Breast epithelium (tissue), 3 donors: ENCODE results near the gene NSUN5. TPM values are rescaled to one million over a fixed set of nuclear protein-coding genes. Genes with fewer than 3 reads are reported as not detected.

Experiments
- total RNA-seq, 3 donors: library from RNA; depleted of rRNA; stranded (reverse); fragments of >200 nt; gene quantifications; one replicate each; pipeline ENCODE4 v1.1.0, GENCODE V29; 2016

Gene NSUN5
- total RNA-seq, 3 donors from 2014 or later: 23.3 to 28.1 (median 24.2) TPM

Other genes starting within 250 kb of the NSUN5 start
- gene SPDYE9, start 222.8 kb downstream of the NSUN5 start, total RNA-seq: not detected
- gene TRIM50, start 19.3 kb upstream of the NSUN5 start, total RNA-seq: 1 to 10 TPM in 1 of 3 donors, not detected in 2; 1.4 TPM
- not detected for gene FKBP6, start 19.3 kb upstream of the NSUN5 start, total RNA-seq
- gene FZD9, start 125.0 kb upstream of the NSUN5 start, total RNA-seq: 1 to 10 TPM in 1 of 3 donors, under 1 TPM in 2; 0.44 to 4.3 (median 0.98) TPM
- 10 to 100 TPM; 53.7 to 57.4 (median 56.3) TPM for gene BAZ1B, start 213.5 kb upstream of the NSUN5 start, total RNA-seq
- 10 to 100 TPM; 29.6 to 93.0 (median 40.6) TPM for gene BCL7B, start 248.9 kb upstream of the NSUN5 start, total RNA-seq